Vagina (tissue), 2 donors: ENCODE data around the gene OR5AN1. TPM values are rescaled to one million over a fixed set of nuclear protein-coding genes. Genes with fewer than 3 reads are reported as not detected.
"Not testable (repeated sequence)": the region's sequence is repeated elsewhere in the genome, so short reads cannot be mapped to it uniquely, and the experiment has no call there.

Source experiments
- DNase-seq, 2 donors: peaks; one replicate each; pipeline ENCODE4 v3.0.0-alpha.2; 2017; ENCODE audit errors: extremely low spot score in 2 of 2
- H3K27ac ChIP-seq: fragments of 200-600 bp; sonication (generic); one replicate; pipeline ENCODE4 v1.5.1; 2019
- H3K27me3 ChIP-seq: fragments of 200-600 bp; sonication (generic); one replicate; pipeline ENCODE4 v1.5.1; 2019
- H3K36me3 ChIP-seq, 2 donors: fragments of 200-600 bp; sonication (generic); one replicate each; pipeline ENCODE4 v1.5.1; 2017 to 2019
- H3K4me1 ChIP-seq: fragments of 200-600 bp; sonication (generic); one replicate; pipeline ENCODE4 v1.5.1; 2019
- H3K4me3 ChIP-seq, 2 donors: fragments of 200-600 bp; sonication (generic); 1 replicate in 1 of 2; 2 replicates in 1 of 2; pipeline ENCODE4 v1.5.1; 2016 to 2019
- H3K9me3 ChIP-seq: fragments of 200-600 bp; sonication (generic); one replicate; pipeline ENCODE4 v1.5.1; 2019
- CTCF ChIP-seq, 3 experiments: fragments of 450-650 bp in 2 of 3; fragments of 200-600 bp in 1 of 3; sonication (generic) in 1 of 3; IDR thresholded peaks; one replicate each; pipeline ENCODE4 v1.5.1; 2017 to 2019; ENCODE audit warnings: antibody characterized with exemption in 3 of 3, mild to moderate bottlenecking in 2 of 3, moderate library complexity in 2 of 3
- POLR2A ChIP-seq, 2 donors: fragments of 450-650 bp; IDR thresholded peaks; one replicate each; pipeline ENCODE4 v1.6.1; 2017; ENCODE audit warnings: antibody characterized with exemption in 2 of 2, mild to moderate bottlenecking in 2 of 2, moderate library complexity in 2 of 2
- POLR2AphosphoS5 ChIP-seq, 2 donors: sonication (generic); formaldehyde crosslinking; IDR thresholded peaks; one replicate each; pipeline ENCODE4 v1.9.0; 2017; ENCODE audit warnings: antibody characterized with exemption in 2 of 2, mild to moderate bottlenecking in 2 of 2, low read depth in 1 of 2; ENCODE audit not compliant: insufficient read depth in 1 of 2
- intact Hi-C: fragments of 100-400 bp; cut with DNase I; formaldehyde crosslinking; loops from one replicate; pipeline ENCODE4 v1.15.1; 2023
- total RNA-seq: library from RNA; depleted of rRNA; stranded (reverse); fragments of >200 nt; gene quantifications from one replicate; pipeline ENCODE4 v1.2.3, GENCODE V29; 2016

Gene OR5AN1
- total RNA-seq, 1 donor from 2014 or later, result not detected

- Histone ChIP-seq H3K27ac (no peak overlapping the region), H3K27me3 (no peaks in the 10 kb centered on the region), H3K9me3 (no peaks in the 10 kb centered on the region), H3K4me1 (no peaks in the 10 kb centered on the region), H3K36me3 (no peaks in the 10 kb centered on the region), H3K4me3 (no peak overlapping the region)
- intact Hi-C loops, result no loop called here
- no peak for TF ChIP-seq POLR2AphosphoS5 (IDR thresholded peaks at IDR 0.05; ENCODE audit: insufficient read depth in 1 of 2, low read depth in 1 of 2)
- DNase-seq, result no peak
Observed at GRCh38 chr11:59356561-59356960, 2.1 kb upstream of the OR5AN1 start.

- no peaks in the 10 kb centered on the region for H3K4me1 ChIP-seq
- no peaks in the 10 kb centered on the region for H3K27me3 ChIP-seq
- intact Hi-C loops, result no loop called here
- H3K36me3 ChIP-seq, result no peaks in the 10 kb centered on the region
- TF ChIP-seq POLR2AphosphoS5 (IDR thresholded peaks at IDR 0.05; ENCODE audit: insufficient read depth in 1 of 2, low read depth in 1 of 2) (no peak), POLR2A (IDR thresholded peaks at IDR 0.05) (no peak), CTCF (IDR thresholded peaks at IDR 0.05) (no peak)
- no peak for DNase-seq
- no peak overlapping the region for H3K4me3 ChIP-seq
- H3K9me3 ChIP-seq, result no peaks in the 10 kb centered on the region
- no peak overlapping the region for H3K27ac ChIP-seq
Observed at GRCh38 chr11:59358020-59358419, 675 bp upstream of the OR5AN1 start.

GRCh38 chr11:59365232-59366018, 6.7 kb downstream of the OR5AN1 start:
- TF ChIP-seq POLR2A (IDR thresholded peaks at IDR 0.05) (no peak), POLR2AphosphoS5 (IDR thresholded peaks at IDR 0.05; ENCODE audit: insufficient read depth in 1 of 2, low read depth in 1 of 2) (no peak), CTCF (IDR thresholded peaks at IDR 0.05) (no peak)

GRCh38 chr11:59368238-59369022, 9.7 kb downstream of the OR5AN1 start:
- intact Hi-C loops, result no loop called here
- Histone ChIP-seq H3K27me3 (no peaks in the 10 kb centered on the region), H3K27ac (no peak overlapping the region), H3K4me3 (no peak overlapping the region), H3K4me1 (no peaks in the 10 kb centered on the region), H3K9me3 (no peaks in the 10 kb centered on the region), H3K36me3 (no peaks in the 10 kb centered on the region)
- TF ChIP-seq POLR2A (IDR thresholded peaks at IDR 0.05) (no peak), CTCF (IDR thresholded peaks at IDR 0.05) (no peak), POLR2AphosphoS5 (IDR thresholded peaks at IDR 0.05; ENCODE audit: insufficient read depth in 1 of 2, low read depth in 1 of 2) (no peak)
- no peak for DNase-seq

More at GRCh38 chr11:59365232-59366018, 6.7 kb downstream of the OR5AN1 start:
- Histone ChIP-seq H3K9me3 (no peaks in the 10 kb centered on the region), H3K27ac (no peak overlapping the region), H3K4me3 (no peak overlapping the region), H3K4me1 (no peaks in the 10 kb centered on the region), H3K27me3 (no peaks in the 10 kb centered on the region), H3K36me3 (no peaks in the 10 kb centered on the region)
- DNase-seq, result no peak
- intact Hi-C loops, result no loop called here

- H3K4me3 ChIP-seq, DNase-seq, H3K4me1 ChIP-seq, H3K36me3 ChIP-seq, H3K27ac ChIP-seq, intact Hi-C loops, H3K9me3 ChIP-seq, H3K27me3 ChIP-seq: not testable (repeated sequence)
Observed at GRCh38 chr11:59372324-59372723, 13.6 kb downstream of the OR5AN1 start.
